Measurements from ENCODE around the gene SUGCT. TPM values are rescaled to one million over a fixed set of nuclear protein-coding genes. Genes with fewer than 3 reads are reported as not detected.

Gene SUGCT
- total and polyA plus RNA-seq, 9 of the 15 experiments (the other 6 are each of a cell fraction or from before 2014, with no cell fraction given) = 0.58 to 2.5 (median 1.4) TPM

- no peak for TF ChIP-seq ATF3 (IDR thresholded peaks at IDR 0.05)
- no peak for TF ChIP-seq ATF3 (CRISPR knock-in tag; conservative IDR thresholded peaks at IDR 0.05)
- no peak for TF ChIP-seq SNIP1 (IDR thresholded peaks at IDR 0.05; ENCODE audit: low read depth)
- TF ChIP-seq MGA (IDR thresholded peaks at IDR 0.05) = no peak
- no peak for TF ChIP-seq HNRNPUL1 (IDR thresholded peaks at IDR 0.05; ENCODE audit: low read length)
- TF ChIP-seq ZNF133 (CRISPR knock-in tag; IDR thresholded peaks at IDR 0.05) = no peak
- no peak for TF ChIP-seq DACH1 (IDR thresholded peaks at IDR 0.05; ENCODE audit: partially characterized antibody)
- TF ChIP-seq ZNF347 (CRISPR knock-in tag; IDR thresholded peaks at IDR 0.05; ENCODE audit: low read depth) = no peak
These were observed 510.4 kb downstream of the SUGCT start (continued) for GRCh38 chr7:40645197-40645596.

Data from K562 (cell line).